Neural progenitor cell (in vitro differentiated cells): ENCODE data around the gene SMTNL2. TPM values are rescaled to one million over a fixed set of nuclear protein-coding genes. Genes with fewer than 3 reads are reported as not detected.
"Not testable (repeated sequence)": the region's sequence is repeated elsewhere in the genome, so short reads cannot be mapped to it uniquely, and the experiment has no call there.

Source experiments
- DNase-seq: peaks from one replicate; pipeline ENCODE4 v3.0.0-alpha.2; 2016; ENCODE audit warnings: low spot score
- H2AFZ ChIP-seq: fragments of 200-600 bp; sonication (generic); replicated peaks from 2 replicates; pipeline ENCODE4 v1.6.1; 2016; ENCODE audit warnings: antibody characterized with exemption
- H3F3A ChIP-seq: fragments of 200-600 bp; sonication (generic); 2 replicates; pipeline ENCODE4 v1.6.1; 2016; ENCODE audit warnings: antibody characterized with exemption, low read depth
- H3K27ac ChIP-seq: fragments of 200-600 bp; sonication (generic); 2 replicates; pipeline ENCODE4 v1.5.1; 2016; ENCODE audit warnings: mild to moderate bottlenecking
- H3K27me3 ChIP-seq: fragments of 200-600 bp; sonication (generic); 2 replicates; pipeline ENCODE4 v1.6.1; 2016; ENCODE audit warnings: mild to moderate bottlenecking, moderate library complexity
- H3K36me3 ChIP-seq: fragments of 200-600 bp; sonication (generic); 2 replicates; pipeline ENCODE4 v1.5.1; 2016
- H3K4me1 ChIP-seq: fragments of 200-600 bp; sonication (generic); 2 replicates; pipeline ENCODE4 v1.6.1; 2016; ENCODE audit warnings: mixed run types
- H3K4me2 ChIP-seq: fragments of 200-600 bp; sonication (generic); 2 replicates; pipeline ENCODE4 v1.6.1; 2016
- H3K4me3 ChIP-seq: fragments of 200-600 bp; sonication (generic); 2 replicates; pipeline ENCODE4 v1.5.1; 2016
- H3K79me2 ChIP-seq: fragments of 200-600 bp; sonication (generic); 2 replicates; pipeline ENCODE4 v1.6.1; 2016; ENCODE audit warnings: low read depth
- H3K9ac ChIP-seq: fragments of 200-600 bp; sonication (generic); 2 replicates; pipeline ENCODE4 v1.6.1; 2016
- H3K9me3 ChIP-seq: fragments of 200-600 bp; sonication (generic); 2 replicates; pipeline ENCODE4 v1.5.1; 2016; ENCODE audit warnings: low read depth
- H4K20me1 ChIP-seq: fragments of 200-600 bp; sonication (generic); 2 replicates; pipeline ENCODE4 v1.6.1; 2016; ENCODE audit warnings: low read depth
- H3K27ac Mint-ChIP-seq: 3 replicates; pipeline ENCODE4 v1.8.0; 2021; ENCODE audit warnings: mixed read lengths
- H3K27me3 Mint-ChIP-seq: 2 replicates; pipeline ENCODE4 v1.8.0; 2022; ENCODE audit warnings: low read depth, mild to moderate bottlenecking, inconsistent platforms, moderate library complexity, mixed read lengths; ENCODE audit not compliant: insufficient read depth
- H3K36me3 Mint-ChIP-seq: 3 replicates; pipeline ENCODE4 v1.8.0; 2021; ENCODE audit warnings: mixed read lengths
- H3K4me1 Mint-ChIP-seq: 3 replicates; pipeline ENCODE4 v1.8.0; 2021; ENCODE audit warnings: mixed read lengths
- H3K4me3 Mint-ChIP-seq: 3 replicates; pipeline ENCODE4 v1.8.0; 2021; ENCODE audit warnings: mild to moderate bottlenecking, moderate library complexity, mixed read lengths
- H3K9me3 Mint-ChIP-seq: 3 replicates; pipeline ENCODE4 v1.8.0; 2020; ENCODE audit warnings: mixed read lengths
- EZH2 ChIP-seq: fragments of 200-600 bp; sonication (generic); IDR thresholded peaks from 2 replicates; pipeline ENCODE4 v1.6.1; 2017; ENCODE audit warnings: antibody characterized with exemption, mild to moderate bottlenecking, moderate library complexity
- EZH2phosphoT487 ChIP-seq: fragments of 200-600 bp; sonication (generic); IDR thresholded peaks from 2 replicates; pipeline ENCODE4 v1.6.1; 2017; ENCODE audit warnings: antibody characterized with exemption
- total RNA-seq: library from RNA; depleted of rRNA; stranded (reverse); fragments of >200 nt; gene quantifications from 2 replicates; pipeline ENCODE4 v1.2.3, GENCODE V29; 2015; ENCODE audit warnings: low replicate concordance
- TF ChIP-seq, protein P1 (sequence below): fragments of 200-600 bp; sonication (generic); IDR thresholded peaks from 2 replicates; pipeline ENCODE4 v1.5.1; 2017; ENCODE audit warnings: antibody characterized with exemption, mild to moderate bottlenecking

The SMTNL2 gene
- total RNA-seq, 1 donor from 2014 or later, result 3.0 TPM

DNA sequence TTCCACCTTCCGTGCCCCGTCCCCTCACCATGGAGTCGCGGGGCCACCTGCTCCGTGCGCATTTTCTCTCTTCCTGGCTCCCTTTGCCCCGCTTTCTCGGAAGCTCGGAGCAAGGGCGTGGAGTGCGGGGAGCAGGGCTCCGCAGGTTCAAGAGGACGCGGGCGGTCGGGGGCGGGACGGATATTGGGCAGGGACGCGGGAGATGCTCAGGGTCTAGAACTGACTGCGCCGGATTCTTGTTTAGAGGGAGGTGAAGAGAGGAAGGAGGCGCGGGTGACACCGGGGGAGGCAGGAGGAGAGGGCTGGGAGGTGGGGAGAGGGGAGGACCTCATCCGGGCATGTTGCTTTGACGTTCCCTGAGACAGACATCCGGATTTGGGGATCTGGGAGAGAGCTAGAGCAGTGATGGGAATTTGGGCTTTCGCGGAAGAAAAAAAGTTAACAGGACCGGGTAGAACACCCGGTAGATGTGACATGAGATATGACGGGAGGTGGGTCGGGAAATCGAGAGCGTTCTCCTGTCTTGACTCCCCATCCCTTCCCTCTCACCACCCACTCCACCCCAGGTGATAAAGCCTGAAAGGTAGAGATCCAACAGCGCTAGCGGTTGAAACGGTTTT is 56.4 kb downstream of the SMTNL2 start:
- H3K9me3 Mint-ChIP-seq, H2AFZ ChIP-seq, H3K9me3 ChIP-seq, H3K36me3 Mint-ChIP-seq, DNase-seq, H3K36me3 ChIP-seq, H3K79me2 ChIP-seq, H4K20me1 ChIP-seq, H3K9ac ChIP-seq, H3K27ac ChIP-seq, H3F3A ChIP-seq, H3K27ac Mint-ChIP-seq: not testable (repeated sequence)
- Histone ChIP-seq H3K4me1 (peaks cover 17% of the 10 kb centered on the region), H3K27me3 (peaks cover 86% of the 10 kb centered on the region), H3K4me2 (peak overlapping the region; percentile 77), H3K4me3 (peak overlapping the region; percentile 39)
- peak; percentile 68 for TF ChIP-seq EZH2
- Mint-ChIP-seq H3K4me3 (peak overlapping the region; percentile 79), H3K4me1 (peaks cover 25% of the 10 kb centered on the region), H3K27me3 (peaks cover 60% of the 10 kb centered on the region)

- DNase-seq, result peak; percentile 62
- H3K4me3 Mint-ChIP-seq, result peak within 1 kb of the TSS; percentile 79
Measured at GRCh38 chr17:4641297-4642195, 57.2 kb downstream of the SMTNL2 start, which contains the start of gene ALOX15. TSS of gene ALOX15 (minus strand) at chr17:4641678. CDS start at chr17:4641651, 27 bp downstream.

DNA sequence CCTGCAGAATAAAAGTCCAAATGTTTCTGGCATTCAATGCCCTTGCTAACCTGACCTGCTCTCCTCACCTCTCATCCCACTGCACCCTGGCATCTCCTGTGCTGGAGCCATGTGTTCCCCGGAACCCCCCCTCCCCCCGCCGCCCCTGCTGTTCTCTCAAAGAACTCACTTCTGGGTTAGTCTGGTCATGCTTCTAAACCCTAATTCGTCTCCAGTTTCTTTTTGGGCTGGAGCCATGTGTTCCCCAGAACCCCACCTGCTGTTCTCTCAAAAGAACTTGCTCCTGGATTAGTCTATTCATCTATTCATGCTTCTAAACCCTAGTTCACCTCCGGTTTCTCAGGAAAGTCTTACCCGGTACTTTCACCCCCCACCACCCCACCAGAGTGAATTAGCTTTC is 58.0 kb downstream of the SMTNL2 start:
- H3K27ac Mint-ChIP-seq, result no peak overlapping the region
- DNase-seq, result peak; percentile 52
- H3K36me3 Mint-ChIP-seq, result no peaks in the 10 kb centered on the region
- Histone ChIP-seq H3K4me2 (peak overlapping the region; percentile 77), H3K79me2 (no peaks in the 10 kb centered on the region), H3K27me3 (peaks cover 70% of the 10 kb centered on the region), H4K20me1 (peaks cover 8% of the 10 kb centered on the region), H3K9ac (no peak overlapping the region), H2AFZ (no peak overlapping the region), H3K4me1 (peaks cover 17% of the 10 kb centered on the region), H3K36me3 (no peaks in the 10 kb centered on the region), H3K9me3 (no peaks in the 10 kb centered on the region), H3F3A (peaks cover 9% of the 10 kb centered on the region), H3K4me3 (peak overlapping the region; percentile 39), H3K27ac (no peak overlapping the region)
- H3K27me3 Mint-ChIP-seq, result peaks cover 49% of the 10 kb centered on the region
- TF ChIP-seq EZH2, result no peak
- H3K9me3 Mint-ChIP-seq, result peaks cover 2% of the 10 kb centered on the region
- peaks cover 24% of the 10 kb centered on the region for H3K4me1 Mint-ChIP-seq
- H3K4me3 Mint-ChIP-seq, result peak overlapping the region; percentile 79

More at GRCh38 chr17:4641297-4642195, 57.2 kb downstream of the SMTNL2 start, which contains the start of gene ALOX15:
- Histone ChIP-seq H3K9me3 (no peaks in the 10 kb centered on the region), H3K27me3 (peaks cover 77% of the 10 kb centered on the region), H3K9ac (no peak within 1 kb of the TSS), H3K79me2 (no peaks in the 10 kb centered on the region), H3K4me2 (peak within 1 kb of the TSS; percentile 77), H3F3A (peaks cover 9% of the 10 kb centered on the region), H3K27ac (no peak within 1 kb of the TSS), H3K36me3 (no peaks in the 10 kb centered on the region), H4K20me1 (peaks cover 8% of the 10 kb centered on the region), H3K4me3 (peak within 1 kb of the TSS; percentile 39), H3K4me1 (peaks cover 17% of the 10 kb centered on the region), H2AFZ (peak within 1 kb of the TSS; percentile 30)
- Mint-ChIP-seq H3K27ac (no peak within 1 kb of the TSS), H3K4me1 (peaks cover 24% of the 10 kb centered on the region), H3K27me3 (peaks cover 55% of the 10 kb centered on the region), H3K36me3 (no peaks in the 10 kb centered on the region), H3K9me3 (peaks cover 2% of the 10 kb centered on the region)
- TF ChIP-seq EZH2phosphoT487 (peak; percentile 81), EZH2 (peak; percentile 88)
- TF ChIP-seq, protein P1, sequence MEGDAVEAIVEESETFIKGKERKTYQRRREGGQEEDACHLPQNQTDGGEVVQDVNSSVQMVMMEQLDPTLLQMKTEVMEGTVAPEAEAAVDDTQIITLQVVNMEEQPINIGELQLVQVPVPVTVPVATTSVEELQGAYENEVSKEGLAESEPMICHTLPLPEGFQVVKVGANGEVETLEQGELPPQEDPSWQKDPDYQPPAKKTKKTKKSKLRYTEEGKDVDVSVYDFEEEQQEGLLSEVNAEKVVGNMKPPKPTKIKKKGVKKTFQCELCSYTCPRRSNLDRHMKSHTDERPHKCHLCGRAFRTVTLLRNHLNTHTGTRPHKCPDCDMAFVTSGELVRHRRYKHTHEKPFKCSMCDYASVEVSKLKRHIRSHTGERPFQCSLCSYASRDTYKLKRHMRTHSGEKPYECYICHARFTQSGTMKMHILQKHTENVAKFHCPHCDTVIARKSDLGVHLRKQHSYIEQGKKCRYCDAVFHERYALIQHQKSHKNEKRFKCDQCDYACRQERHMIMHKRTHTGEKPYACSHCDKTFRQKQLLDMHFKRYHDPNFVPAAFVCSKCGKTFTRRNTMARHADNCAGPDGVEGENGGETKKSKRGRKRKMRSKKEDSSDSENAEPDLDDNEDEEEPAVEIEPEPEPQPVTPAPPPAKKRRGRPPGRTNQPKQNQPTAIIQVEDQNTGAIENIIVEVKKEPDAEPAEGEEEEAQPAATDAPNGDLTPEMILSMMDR, result no peak

- H2AFZ ChIP-seq, result no peak overlapping the region
- no peak overlapping the region for H3K9ac ChIP-seq
- peaks cover 9% of the 10 kb centered on the region for H3F3A ChIP-seq
- Mint-ChIP-seq H3K4me3 (no peak overlapping the region), H3K9me3 (peaks cover 2% of the 10 kb centered on the region), H3K4me1 (peaks cover 24% of the 10 kb centered on the region), H3K27me3 (peaks cover 41% of the 10 kb centered on the region), H3K27ac (no peak overlapping the region), H3K36me3 (no peaks in the 10 kb centered on the region)
- DNase-seq, result no peak
- H3K27ac ChIP-seq, result no peak overlapping the region
- H3K4me3 ChIP-seq, result no peak overlapping the region
- H3K27me3 ChIP-seq, result peaks cover 61% of the 10 kb centered on the region
- no peaks in the 10 kb centered on the region for H3K9me3 ChIP-seq
- H3K4me2 ChIP-seq, result no peak overlapping the region
- H4K20me1 ChIP-seq, result peaks cover 5% of the 10 kb centered on the region
- H3K36me3 ChIP-seq, result no peaks in the 10 kb centered on the region
- H3K4me1 ChIP-seq, result peaks cover 17% of the 10 kb centered on the region
- TF ChIP-seq, protein P1, result no peak
- TF ChIP-seq EZH2 (no peak), EZH2phosphoT487 (no peak)
- H3K79me2 ChIP-seq, result no peaks in the 10 kb centered on the region
Measured at GRCh38 chr17:4643676-4644075, 59.3 kb downstream of the SMTNL2 start.
